H1 (cell line): ENCODE measurements around the gene KCTD10. TPM values are rescaled to one million over a fixed set of nuclear protein-coding genes. Genes with fewer than 3 reads are reported as not detected.

Experiments used
- CTCF ChIA-PET: fragments of 300-600 bp; sonication (Branson Sonifier 250); formaldehyde crosslinking; loops from one replicate; lab custom pipeline; 2021; ENCODE audit not compliant: partially characterized antibody; lab: Charles Lee
- POLR2A ChIA-PET: fragments of 300-600 bp; sonication (Branson Sonifier 250); formaldehyde crosslinking; loops from one replicate; lab custom pipeline; 2021; ENCODE audit warnings: inconsistent platforms; ENCODE audit not compliant: partially characterized antibody; lab: Charles Lee
- DNase-seq, 2 experiments: peaks; one replicate each; pipeline versions ENCODE4 v3.0.0 to v3.0.0-alpha.2; 2010 to 2022; ENCODE audit warnings: low spot score in 2 of 2, low read depth in 1 of 2, mixed read lengths in 1 of 2
- FAIRE-seq: peaks from 2 replicates; lab custom pipeline; 2011; peaks lifted over from hg19 to GRCh38; lab: Jason Lieb, UNC
- H2AFZ ChIP-seq: 2 replicates; pipeline ENCODE4 v1.8.1; 2012; ENCODE audit warnings: low read length, inconsistent platforms
- H2AK5ac ChIP-seq: 2 replicates; pipeline ENCODE4 v1.6.1; 2013; ENCODE audit warnings: low read depth, low read length
- H2BK120ac ChIP-seq: replicated peaks from 2 replicates; pipeline ENCODE3; 2013; ENCODE audit warnings: low read depth, low read length, inconsistent platforms
- H2BK12ac ChIP-seq: 2 replicates; pipeline ENCODE4 v1.6.1; 2013; ENCODE audit warnings: low read depth, low read length
- H2BK15ac ChIP-seq: 2 replicates; pipeline ENCODE4 v1.6.1; 2013; ENCODE audit warnings: low read length
- H2BK20ac ChIP-seq: 2 replicates; pipeline ENCODE4 v1.6.1; 2013; ENCODE audit warnings: low read length
- H2BK5ac ChIP-seq: 2 replicates; pipeline ENCODE4 v1.6.1; 2013; ENCODE audit warnings: low read depth, low read length
- H3K14ac ChIP-seq: 2 replicates; pipeline ENCODE4 v1.6.1; 2013; ENCODE audit warnings: inconsistent platforms; ENCODE audit not compliant: insufficient read length
- H3K18ac ChIP-seq: 2 replicates; pipeline ENCODE4 v1.6.1; 2013; ENCODE audit warnings: low read length; ENCODE audit errors: extremely low read depth
- H3K23ac ChIP-seq: 2 replicates; pipeline ENCODE4 v1.6.1; 2013; ENCODE audit warnings: inconsistent platforms; ENCODE audit not compliant: insufficient read length
- H3K23me2 ChIP-seq: 2 replicates; pipeline ENCODE4 v1.6.1; 2013; ENCODE audit warnings: low read depth, low read length
- H3K27ac ChIP-seq: 2 replicates; pipeline ENCODE4 v1.6.1; 2011; ENCODE audit warnings: low read depth, low read length, inconsistent platforms
- H3K27me3 ChIP-seq, 4 experiments: replicated peaks in 1 of 4; 1 replicate in 1 of 4; 2 replicates in 3 of 4; pipeline versions ENCODE4 v1.6.1 to v1.8.1; 2011 to 2013; ENCODE audit warnings: low read length in 3 of 4, mild to moderate bottlenecking in 3 of 4, inconsistent platforms in 2 of 4, mixed read lengths in 2 of 4, moderate library complexity in 1 of 4; ENCODE audit not compliant: control insufficient read depth in 3 of 4, insufficient read depth in 3 of 4; ENCODE audit errors: extremely low read depth in 1 of 4
- H3K36me3 ChIP-seq, 4 experiments: 2 replicates each; pipeline versions ENCODE4 v1.6.1 to v1.8.1; 2011 to 2013; ENCODE audit warnings: mild to moderate bottlenecking in 4 of 4, low read length in 3 of 4, moderate library complexity in 2 of 4, control low read depth in 1 of 4, inconsistent platforms in 1 of 4; ENCODE audit not compliant: insufficient read depth in 4 of 4, control insufficient read depth in 2 of 4
- H3K4ac ChIP-seq: replicated peaks from 2 replicates; pipeline ENCODE3; 2013; ENCODE audit warnings: low read length, low read depth, mixed read lengths, inconsistent platforms; ENCODE audit not compliant: insufficient read length
- H3K4me1 ChIP-seq, 4 experiments: replicated peaks in 1 of 4; 1 replicate in 1 of 4; 2 replicates in 3 of 4; pipeline versions ENCODE4 v1.6.1 to v1.8.1; 2011 to 2013; ENCODE audit warnings: low read length in 3 of 4, inconsistent platforms in 2 of 4, mixed read lengths in 1 of 4; ENCODE audit not compliant: insufficient read depth in 4 of 4, control insufficient read depth in 3 of 4
- H3K4me2 ChIP-seq, 2 experiments: 2 replicates each; pipeline versions ENCODE4 v1.6.1 to v1.8.1; 2011 to 2013; ENCODE audit warnings: low read depth in 2 of 2, low read length in 2 of 2, control low read depth in 1 of 2, inconsistent platforms in 1 of 2, mild to moderate bottlenecking in 1 of 2; ENCODE audit not compliant: insufficient read depth in 1 of 2
- H3K4me3 ChIP-seq, 4 experiments: fragments of 200-600, 300-600 bp in 1 of 4; sonication (generic), shearing (Covaris generic), sonication (Bioruptor Twin) in 1 of 4; 2 replicates each; pipeline versions ENCODE4 v1.5.1 to v1.8.1; 2011 to 2016; ENCODE audit warnings: low read length in 4 of 4, low read depth in 3 of 4, control low read depth in 2 of 4, inconsistent platforms in 2 of 4, mild to moderate bottlenecking in 2 of 4, mixed read lengths in 1 of 4, moderate library complexity in 1 of 4; ENCODE audit not compliant: insufficient read depth in 2 of 4; ENCODE audit errors: extremely low read depth in 1 of 4
- H3K56ac ChIP-seq: replicated peaks from 2 replicates; pipeline ENCODE3; 2013; ENCODE audit warnings: low read depth, mild to moderate bottlenecking, mixed read lengths, low read length, inconsistent platforms; ENCODE audit not compliant: insufficient read length
- H3K79me1 ChIP-seq: 2 replicates; pipeline ENCODE4 v1.6.1; 2013; ENCODE audit warnings: low read depth, low read length, control low read depth
- H3K79me2 ChIP-seq, 2 experiments: 2 replicates each; pipeline versions ENCODE4 v1.6.1 to v1.8.1; 2012 to 2013; ENCODE audit warnings: low read length in 2 of 2, mild to moderate bottlenecking in 2 of 2, inconsistent platforms in 1 of 2; ENCODE audit not compliant: insufficient read depth in 2 of 2, control insufficient read depth in 1 of 2
- H3K9ac ChIP-seq, 4 experiments: replicated peaks in 1 of 4; 1 replicate in 1 of 4; 2 replicates in 3 of 4; pipeline versions ENCODE4 v1.6.1 to v1.8.1; 2011 to 2013; ENCODE audit warnings: low read depth in 3 of 4, low read length in 3 of 4, control low read depth in 2 of 4, mild to moderate bottlenecking in 2 of 4, moderate library complexity in 2 of 4, inconsistent platforms in 1 of 4; ENCODE audit errors: extremely low read depth in 1 of 4
- H3K9me3 ChIP-seq, 2 experiments: 2 replicates each; pipeline versions ENCODE4 v1.6.1 to v1.8.1; 2012 to 2013; ENCODE audit warnings: mild to moderate bottlenecking in 2 of 2, moderate library complexity in 2 of 2, control low read depth in 1 of 2, inconsistent platforms in 1 of 2, low read depth in 1 of 2, low read length in 1 of 2, mixed read lengths in 1 of 2; ENCODE audit not compliant: insufficient read depth in 2 of 2
- H4K20me1 ChIP-seq, 2 experiments: replicated peaks in 1 of 2; 2 replicates each; pipeline versions ENCODE3 to v1.8.1; 2011 to 2013; ENCODE audit warnings: inconsistent platforms in 2 of 2, low read length in 2 of 2, mild to moderate bottlenecking in 1 of 2; ENCODE audit not compliant: insufficient read depth in 2 of 2, control insufficient read depth in 1 of 2
- H4K5ac ChIP-seq: 2 replicates; pipeline ENCODE4 v1.6.1; 2013; ENCODE audit warnings: low read length, low read depth, mixed read lengths, inconsistent platforms; ENCODE audit not compliant: insufficient read length
- H4K8ac ChIP-seq: 2 replicates; pipeline ENCODE4 v1.8.0; 2013; ENCODE audit warnings: mild to moderate bottlenecking, moderate library complexity, low read length, inconsistent platforms; ENCODE audit not compliant: insufficient read depth; ENCODE audit errors: extremely low read depth
- H4K91ac ChIP-seq: replicated peaks from 2 replicates; pipeline ENCODE3; 2013; ENCODE audit warnings: low read length, mixed read lengths, inconsistent platforms; ENCODE audit not compliant: insufficient read length
- CBX8 ChIP-seq: fragments of 300-800, 300-1000 bp; sonication (generic); IDR thresholded peaks from 2 replicates; pipeline ENCODE4 v1.7.1; 2016; ENCODE audit warnings: low read depth, low read length, borderline replicate concordance
- CTCF ChIP-seq, 3 experiments: IDR thresholded peaks; 1 replicate in 2 of 3; 2 replicates in 1 of 3; pipeline versions ENCODE4 v1.5.1 to v1.6.1; 2011; ENCODE audit warnings: low read length in 3 of 3, mild to moderate bottlenecking in 3 of 3, inconsistent platforms in 2 of 3, low read depth in 1 of 3, moderate library complexity in 1 of 3; ENCODE audit not compliant: insufficient read depth in 1 of 3; ENCODE audit errors: control extremely low read depth in 1 of 3
- E2F6 ChIP-seq: IDR thresholded peaks from 2 replicates; pipeline ENCODE4 v1.6.1; 2012; ENCODE audit warnings: inconsistent platforms
- EZH2 ChIP-seq: fragments of 200-600 bp; sonication (generic); IDR thresholded peaks from 2 replicates; pipeline ENCODE4 v1.7.1; 2012; ENCODE audit warnings: low read depth, mild to moderate bottlenecking, moderate library complexity, low read length, inconsistent platforms; ENCODE audit not compliant: severe bottlenecking
- JUND ChIP-seq: IDR thresholded peaks from 2 replicates; pipeline ENCODE4 v1.6.1; 2011; ENCODE audit warnings: mild to moderate bottlenecking, improper control_type of control experiment, low read length
- MAFK ChIP-seq: IDR thresholded peaks from 2 replicates; pipeline ENCODE4 v1.6.1; 2012; ENCODE audit warnings: low read depth, mild to moderate bottlenecking, improper control_type of control experiment, low read length
- USF2 ChIP-seq: IDR thresholded peaks from 2 replicates; pipeline ENCODE4 v1.6.1; 2011; ENCODE audit warnings: low read length, improper control_type of control experiment
- WGBS, 2 experiments: shearing (Covaris generic) in 1 of 2; methylation state at CpG; one replicate each; pipeline versions ENCODE4 v1.1.6 to v1.1.7; 2013 to 2015; ENCODE audit warnings: low lambda C conversion rate in 2 of 2, mixed read lengths in 2 of 2, inconsistent platforms in 1 of 2, low coverage in 1 of 2, missing lambda C conversion rate in 1 of 2; ENCODE audit not compliant: insufficient replicate concordance in 2 of 2, insufficient coverage in 1 of 2, insufficient read length in 1 of 2; ENCODE audit errors: extremely low coverage in 1 of 2, missing lambda C conversion rate in 1 of 2; 5-methylcytosine and 5-hydroxymethylcytosine counted together
- polyA plus RNA-seq, 7 experiments: library from polyadenylated mRNA; depleted of rRNA in 3 of 7; stranded (reverse) in 5 of 7; unstranded in 2 of 7; fragments of >200 nt in 5 of 7; fragments of 200-250 nt in 2 of 7; gene quantifications; 1 replicate in 5 of 7; 2 replicates in 1 of 7; 4 replicates in 1 of 7; pipeline versions ENCODE4 v1.2.1 to v1.2.3, GENCODE V29; 2011 to 2013; ENCODE audit warnings: missing spikeins in 2 of 7, mixed read lengths in 2 of 7
- total RNA-seq: library from RNA; stranded (reverse); fragmentation: NEBNext Ultra II Directional; extraction: Animal tissue kit (Norgen Biotek cat#: 25700); gene quantifications from 2 replicates; pipeline ENCODE4 v1.2.1, GENCODE V29; 2021

The KCTD10 gene
- total and polyA plus RNA-seq, 2 of the 8 experiments (the other 6 are each of a cell fraction or from before 2014, with no cell fraction given), result 45.3 to 52.4 TPM

GRCh38 chr12:109493938-109494337 is 16.8 kb upstream of the KCTD10 start:
- Histone ChIP-seq H2BK20ac (no peak overlapping the region), H4K91ac (no peak overlapping the region), H3K27me3 (no peaks in the 10 kb centered on the region), H2AK5ac (no peak overlapping the region), H3K9me3 (0 out of 4 replicates have a peak, but pooled peaks cover 0 to 4% of the 10 kb centered on the region in 2 experiments), H2AFZ (no peak overlapping the region), H4K20me1 (no peaks in the 10 kb centered on the region), H3K4me1 (no peaks in the 10 kb centered on the region), H2BK5ac (no peak overlapping the region), H3K23ac (no peak overlapping the region), H2BK12ac (no peak overlapping the region), H3K4me2 (no peak overlapping the region), H3K56ac (no peak overlapping the region), H4K8ac (no peak overlapping the region), H3K27ac (no peak overlapping the region), H3K18ac (no peak overlapping the region), H3K79me2 (no peaks in the 10 kb centered on the region), H3K79me1 (no peaks in the 10 kb centered on the region), H3K14ac (no peak overlapping the region), H3K9ac (no peak overlapping the region), H3K23me2 (no peaks in the 10 kb centered on the region), H4K5ac (no peak overlapping the region), H3K4me3 (no peak overlapping the region), H3K36me3 (peaks cover 3 to 39% (median 26%) of the 10 kb centered on the region in 4 experiments; a peak in 7 of 8 replicates), H2BK15ac (no peak overlapping the region), H3K4ac (no peak overlapping the region), H2BK120ac (no peak overlapping the region)
- DNase-seq, result no peak
- CTCF ChIA-PET, result interaction anchor here (1.6 to 3.4 kb wide), 3 partner anchors 22 to 100 kb away, joined by 4 to 14 read pairs (median 6); no protein-coding TSS in a partner anchor
- FAIRE-seq, result no peak
- WGBS, 2 experiments, result 77% methylated on average over 1 of the region's 1 CpG; no CpG with 5 or more reads in 1 of the 2 experiments
- TF ChIP-seq CBX8, result no peak
- TF ChIP-seq EZH2, result no peak
- TF ChIP-seq JUND, result no peak
- no peak for TF ChIP-seq MAFK
- no peak for TF ChIP-seq E2F6
- TF ChIP-seq USF2, result no peak
- no peak for TF ChIP-seq CTCF (IDR thresholded peaks at IDR 0.05; ENCODE audit: control extremely low read depth in 1 of 3, insufficient read depth in 1 of 3, low read depth in 1 of 3, low read length in 3 of 3)
- POLR2A ChIA-PET, result interaction anchor here (2.0 kb wide), 1 partner anchor 17 kb away, joined by 8 read pairs; the partner anchor contains the start of genes KCTD10 and UBE3B
